Thyroid gland (tissue), 4 donors: ENCODE results near the gene RHO.

ENCODE experiments used
- POLR2A ChIP-seq, 2 donors: fragments of 450-650 bp; IDR thresholded peaks; one replicate each; pipeline ENCODE4 v1.6.1; 2017; ENCODE audit warnings: antibody characterized with exemption in 2 of 2, mild to moderate bottlenecking in 2 of 2, moderate library complexity in 1 of 2
- TF ChIP-seq, protein P1 (sequence below), 6 experiments: fragments of 200-600 bp in 3 of 6; fragments of 450-650 bp in 3 of 6; sonication (generic) in 3 of 6; IDR thresholded peaks; one replicate each; pipeline ENCODE4 v1.5.1; 2016 to 2019; ENCODE audit warnings: antibody characterized with exemption in 6 of 6, mild to moderate bottlenecking in 2 of 6, inconsistent platforms in 1 of 6, moderate library complexity in 1 of 6

DNA sequence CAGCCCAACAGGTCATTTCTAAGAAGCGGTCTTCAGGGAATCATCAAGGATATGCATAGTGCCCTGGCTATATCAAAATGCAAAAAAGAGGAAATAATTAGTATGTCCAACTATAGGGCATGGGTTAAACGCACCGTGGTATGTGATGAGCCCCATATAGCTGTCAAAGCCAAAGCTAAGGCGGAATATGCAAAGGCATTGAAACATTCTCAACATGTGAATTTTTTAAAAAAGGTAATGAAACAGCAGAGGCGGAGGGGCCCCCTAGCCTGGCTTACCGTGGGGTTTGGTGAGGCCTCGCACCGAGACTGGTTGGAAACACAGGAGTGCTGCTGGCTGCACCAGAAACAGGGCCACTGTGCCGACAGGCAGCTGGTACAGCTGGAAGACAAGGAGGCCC, 54.9 kb downstream of the RHO start:
- TF ChIP-seq, protein P1, sequence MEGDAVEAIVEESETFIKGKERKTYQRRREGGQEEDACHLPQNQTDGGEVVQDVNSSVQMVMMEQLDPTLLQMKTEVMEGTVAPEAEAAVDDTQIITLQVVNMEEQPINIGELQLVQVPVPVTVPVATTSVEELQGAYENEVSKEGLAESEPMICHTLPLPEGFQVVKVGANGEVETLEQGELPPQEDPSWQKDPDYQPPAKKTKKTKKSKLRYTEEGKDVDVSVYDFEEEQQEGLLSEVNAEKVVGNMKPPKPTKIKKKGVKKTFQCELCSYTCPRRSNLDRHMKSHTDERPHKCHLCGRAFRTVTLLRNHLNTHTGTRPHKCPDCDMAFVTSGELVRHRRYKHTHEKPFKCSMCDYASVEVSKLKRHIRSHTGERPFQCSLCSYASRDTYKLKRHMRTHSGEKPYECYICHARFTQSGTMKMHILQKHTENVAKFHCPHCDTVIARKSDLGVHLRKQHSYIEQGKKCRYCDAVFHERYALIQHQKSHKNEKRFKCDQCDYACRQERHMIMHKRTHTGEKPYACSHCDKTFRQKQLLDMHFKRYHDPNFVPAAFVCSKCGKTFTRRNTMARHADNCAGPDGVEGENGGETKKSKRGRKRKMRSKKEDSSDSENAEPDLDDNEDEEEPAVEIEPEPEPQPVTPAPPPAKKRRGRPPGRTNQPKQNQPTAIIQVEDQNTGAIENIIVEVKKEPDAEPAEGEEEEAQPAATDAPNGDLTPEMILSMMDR (IDR thresholded peaks at IDR 0.05), result no peak
- TF ChIP-seq POLR2A (IDR thresholded peaks at IDR 0.05), result no peak
